Uterus (tissue), 4 donors: Measurements from ENCODE around the gene PYGM. TPM values are rescaled to one million over a fixed set of nuclear protein-coding genes. Genes with fewer than 3 reads are reported as not detected.
A peak's percentile ranks its signal among the peaks of the same experiment; 100 is the strongest.

Experiments used
- DNase-seq, 2 donors: peaks; one replicate each; pipeline ENCODE4 v3.0.0-alpha.2; 2019 to 2020
- H3K27ac ChIP-seq, 2 donors: fragments of 200-600 bp; sonication (generic); 1 replicate in 1 of 2; 2 replicates in 1 of 2; pipeline ENCODE4 v1.5.1; 2016 to 2018
- H3K27me3 ChIP-seq, 2 donors: fragments of 200-600 bp; sonication (generic); one replicate each; pipeline ENCODE4 v1.5.1; 2018 to 2019; ENCODE audit warnings: control low read depth in 1 of 2
- H3K36me3 ChIP-seq, 2 donors: fragments of 200-600 bp; sonication (generic); one replicate each; pipeline ENCODE4 v1.5.1; 2019; ENCODE audit warnings: control low read depth in 1 of 2
- H3K4me1 ChIP-seq, 2 donors: fragments of 200-600 bp; sonication (generic); one replicate each; pipeline ENCODE4 v1.5.1; 2018 to 2019; ENCODE audit warnings: control low read depth in 1 of 2
- H3K4me3 ChIP-seq, 2 donors: fragments of 200-600 bp; sonication (generic); 1 replicate in 1 of 2; 2 replicates in 1 of 2; pipeline ENCODE4 v1.5.1; 2018 to 2019; ENCODE audit warnings: mild to moderate bottlenecking in 1 of 2
- H3K9me3 ChIP-seq, 2 donors: fragments of 200-600 bp; sonication (generic); one replicate each; pipeline ENCODE4 v1.5.1; 2019; ENCODE audit warnings: control low read depth in 1 of 2
- CTCF ChIP-seq, 4 experiments: fragments of 200-600 bp in 2 of 4; fragments of 450-650 bp in 2 of 4; sonication (generic) in 2 of 4; IDR thresholded peaks; one replicate each; pipeline ENCODE4 v1.5.1; 2016 to 2019; ENCODE audit warnings: antibody characterized with exemption in 4 of 4, mild to moderate bottlenecking in 2 of 4, moderate library complexity in 1 of 4
- POLR2A ChIP-seq, 2 donors: fragments of 450-650 bp; IDR thresholded peaks; one replicate each; pipeline ENCODE4 v1.6.1; 2016; ENCODE audit warnings: antibody characterized with exemption in 2 of 2, mild to moderate bottlenecking in 1 of 2, moderate library complexity in 1 of 2
- intact Hi-C: fragments of 100-400 bp; cut with DNase I; formaldehyde crosslinking; loops from one replicate; pipeline ENCODE4 v1.15.1; 2023; ENCODE audit warnings: low total_unique reads
- total RNA-seq, 4 donors: library from RNA; depleted of rRNA in 3 of 4; stranded (reverse); fragments of >200 nt in 3 of 4; gene quantifications; one replicate each; pipeline versions ENCODE4 v1.1.0 to v1.2.4, GENCODE V29; 2014 to 2023
- donor health status: DM: yes; HTN: yes; CAD: no.

The PYGM gene
- total RNA-seq, 4 donors from 2014 or later: 2.9 to 42.8 (median 11.4) TPM

GRCh38 chr11:64741375-64742086 is 18.2 kb downstream of the PYGM start:
- H3K4me1 ChIP-seq: peaks cover 0 to 7% of the 10 kb centered on the region in 2 donors
- DNase-seq: no peak
- no peak for TF ChIP-seq CTCF (IDR thresholded peaks at IDR 0.05)
- no peak for TF ChIP-seq POLR2A (IDR thresholded peaks at IDR 0.05)
- H3K27ac ChIP-seq: peak overlapping the region in 1 of 2 donors; percentile 87
- intact Hi-C loops: no loop called here
- no peaks in the 10 kb centered on the region for H3K27me3 ChIP-seq
- H3K9me3 ChIP-seq: no peaks in the 10 kb centered on the region
- no peaks in the 10 kb centered on the region for H3K36me3 ChIP-seq
- H3K4me3 ChIP-seq: no peak overlapping the region

- DNase-seq: no peak
- Histone ChIP-seq H3K4me1 (peaks cover 0 to 7% of the 10 kb centered on the region in 2 donors), H3K36me3 (no peaks in the 10 kb centered on the region), H3K27me3 (no peaks in the 10 kb centered on the region), H3K9me3 (no peaks in the 10 kb centered on the region), H3K4me3 (no peak overlapping the region), H3K27ac (no peak overlapping the region)
- intact Hi-C loops: no loop called here
- TF ChIP-seq CTCF (IDR thresholded peaks at IDR 0.05): no peak
- TF ChIP-seq POLR2A (IDR thresholded peaks at IDR 0.05): no peak
These were observed 19.9 kb downstream of the PYGM start for GRCh38 chr11:64739871-64740270.

- no peaks in the 10 kb centered on the region for H3K9me3 ChIP-seq
- no peaks in the 10 kb centered on the region for H3K4me1 ChIP-seq
- H3K27me3 ChIP-seq: no peaks in the 10 kb centered on the region
- no peak for TF ChIP-seq CTCF (IDR thresholded peaks at IDR 0.05)
- intact Hi-C loops: no loop called here
- no peaks in the 10 kb centered on the region for H3K36me3 ChIP-seq
- H3K27ac ChIP-seq: no peak overlapping the region
- H3K4me3 ChIP-seq: no peak overlapping the region
- no peak for DNase-seq
These were observed 23.1 kb downstream of the PYGM start for GRCh38 chr11:64736654-64737053.

- Histone ChIP-seq H3K4me3 (no peak overlapping the region), H3K27ac (no peak overlapping the region)
- TF ChIP-seq CTCF (IDR thresholded peaks at IDR 0.05) (no peak), POLR2A (IDR thresholded peaks at IDR 0.05) (no peak)
These were observed 24.0 kb downstream of the PYGM start for GRCh38 chr11:64735725-64736259.

GRCh38 chr11:64734811-64735724 is 24.7 kb downstream of the PYGM start:
- DNase-seq: no peak
- H3K4me1 ChIP-seq: no peaks in the 10 kb centered on the region
- no peaks in the 10 kb centered on the region for H3K9me3 ChIP-seq
- no peak overlapping the region for H3K4me3 ChIP-seq
- no peaks in the 10 kb centered on the region for H3K27me3 ChIP-seq
- no peak overlapping the region for H3K27ac ChIP-seq
- TF ChIP-seq CTCF (IDR thresholded peaks at IDR 0.05): no peak
- no peak for TF ChIP-seq POLR2A (IDR thresholded peaks at IDR 0.05)
- intact Hi-C loops: no loop called here
- H3K36me3 ChIP-seq: no peaks in the 10 kb centered on the region

More at GRCh38 chr11:64735725-64736259, 24.0 kb downstream of the PYGM start:
- DNase-seq: no peak
- intact Hi-C loops: no loop called here
- Histone ChIP-seq H3K36me3 (no peaks in the 10 kb centered on the region), H3K27me3 (no peaks in the 10 kb centered on the region), H3K4me1 (no peaks in the 10 kb centered on the region), H3K9me3 (no peaks in the 10 kb centered on the region)
